Measurements from ENCODE around the gene GNB1. TPM values are rescaled to one million over a fixed set of nuclear protein-coding genes. Genes with fewer than 3 reads are reported as not detected.

GNB1 gene
- total RNA-seq: 328 TPM
- long read RNA-seq, transcript GNB1-201 (12 exons, 3,132 nt): major isoform, 577 of 837 reads
- long read RNA-seq, transcript GNB1-209 (11 exons, 3,145 nt): minor isoform, 96 of 837 reads
- long read RNA-seq, partial matches to known transcripts: 63 of 837 reads
- long read RNA-seq, other reads (novel, unspliced or antisense): 97 of 837 reads

- ATAC-seq: peak; percentile 91
- intact Hi-C loops (cut with DNase I): loop anchor here (10.0 kb wide), 1 partner anchor 136 kb away; no protein-coding TSS in a partner anchor
- Histone ChIP-seq H3K36me3 (no peaks in the 10 kb centered on the region), H3K4me1 (peaks cover 48% of the 10 kb centered on the region), H3K27ac (peak within 1 kb of the TSS; percentile 90), H3K9me3 (no peaks in the 10 kb centered on the region), H3K4me3 (peak within 1 kb of the TSS; percentile 78), H3K27me3 (no peaks in the 10 kb centered on the region)
- peak; percentile 94 for DNase-seq
- TF ChIP-seq CTCF (IDR thresholded peaks at IDR 0.05): no peak
Observed at GRCh38 chr1:1890506-1891348, at the start of gene GNB1. TSS of gene GNB1 (minus strand) at chr1:1891087. CDS start at chr1:1825453, 65,634 bp downstream.

- Histone ChIP-seq H3K36me3 (no peaks in the 10 kb centered on the region), H3K4me1 (no peaks in the 10 kb centered on the region), H3K27me3 (peaks cover 15% of the 10 kb centered on the region), H3K9me3 (no peaks in the 10 kb centered on the region), H3K4me3 (no peak overlapping the region), H3K27ac (no peak overlapping the region)
- ATAC-seq (no peak), DNase-seq (no peak)
- intact Hi-C loops (cut with DNase I): no loop called here
- no peak for TF ChIP-seq CTCF (IDR thresholded peaks at IDR 0.05)
Observed at GRCh38 chr1:1940123-1940425, 49.2 kb upstream of the GNB1 start.

- Histone ChIP-seq H3K27ac (no peak overlapping the region), H3K4me3 (no peak overlapping the region), H3K9me3 (no peaks in the 10 kb centered on the region), H3K36me3 (no peaks in the 10 kb centered on the region), H3K27me3 (peaks cover 15% of the 10 kb centered on the region), H3K4me1 (no peaks in the 10 kb centered on the region)
- intact Hi-C loops (cut with DNase I): no loop called here
- ATAC-seq (no peak), DNase-seq (no peak)
- no peak for TF ChIP-seq CTCF (IDR thresholded peaks at IDR 0.05)
Observed at GRCh38 chr1:1939296-1940122, 48.6 kb upstream of the GNB1 start.

GRCh38 chr1:1938613-1939295 is 47.9 kb upstream of the GNB1 start:
- DNase-seq: no peak
- Histone ChIP-seq H3K9me3 (no peaks in the 10 kb centered on the region), H3K27me3 (peaks cover 15% of the 10 kb centered on the region), H3K36me3 (no peaks in the 10 kb centered on the region), H3K27ac (no peak overlapping the region), H3K4me1 (no peaks in the 10 kb centered on the region), H3K4me3 (no peak overlapping the region)
- intact Hi-C loops (cut with DNase I): no loop called here
- TF ChIP-seq CTCF (IDR thresholded peaks at IDR 0.05): no peak
- no peak for ATAC-seq

- no peaks in the 10 kb centered on the region for H3K4me1 ChIP-seq
Observed at GRCh38 chr1:1938276-1938573, 47.3 kb upstream of the GNB1 start.

More at GRCh38 chr1:1938276-1938573, 47.3 kb upstream of the GNB1 start:
- no peak for DNase-seq
- ATAC-seq: no peak
- intact Hi-C loops (cut with DNase I): no loop called here
- TF ChIP-seq CTCF (IDR thresholded peaks at IDR 0.05): no peak
- H3K27me3 ChIP-seq: peaks cover 15% of the 10 kb centered on the region
- no peaks in the 10 kb centered on the region for H3K36me3 ChIP-seq
- H3K9me3 ChIP-seq: no peaks in the 10 kb centered on the region
- no peak overlapping the region for H3K4me3 ChIP-seq
- H3K27ac ChIP-seq: no peak overlapping the region
